ENCODE results near the gene MCC. TPM values are rescaled to one million over a fixed set of nuclear protein-coding genes. Genes with fewer than 3 reads are reported as not detected.

Gene MCC
- polyA plus RNA-seq, 2 of the 4 experiments (the other 2 are of a cell fraction) = 0.09 to 0.10 TPM

DNA sequence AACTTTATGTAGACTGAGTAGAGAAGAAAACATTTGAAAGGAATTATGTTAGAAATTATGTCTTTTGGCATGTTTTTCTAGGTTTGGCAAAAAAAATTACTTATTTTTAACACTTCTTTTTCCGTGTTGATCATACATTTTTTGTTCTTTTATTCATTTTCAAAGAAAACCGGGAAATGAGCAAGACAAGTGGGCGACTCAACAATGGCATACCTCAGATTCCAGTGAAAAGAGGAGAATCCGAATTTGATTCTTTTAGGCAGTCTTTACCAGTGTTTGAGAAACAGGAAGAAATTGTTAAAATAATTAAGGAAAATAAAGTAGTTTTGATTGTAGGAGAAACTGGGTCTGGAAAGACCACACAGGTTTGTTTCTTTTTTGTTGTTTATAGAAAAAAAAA is 38.2 kb upstream of the MCC start:
- FAIRE-seq = peak; percentile 56
- no peak for ATAC-seq
- Histone ChIP-seq H3K4me3 (no peak overlapping the region), H3K4me1 (peaks cover 2% of the 10 kb centered on the region), H3K9me3 (no peaks in the 10 kb centered on the region), H3K27ac (no peak overlapping the region), H3K4me2 (no peak overlapping the region)
- ChIA-PET CTCF (no interaction called here), POLR2A (no interaction called here)
- DNase-seq (ENCODE audit: low read depth in 1 of 2, low spot score in 1 of 2) = no peak
- TF ChIP-seq FOSL2 (IDR thresholded peaks at IDR 0.05) (no peak), FOSL2 (CRISPR knock-in tag; IDR thresholded peaks at IDR 0.05) (no peak), TP53 (CRISPR knock-in tag; IDR thresholded peaks at IDR 0.05) (no peak), KDM1A (IDR thresholded peaks at IDR 0.05; ENCODE audit: low read depth) (no peak), EHF (CRISPR knock-in tag; IDR thresholded peaks at IDR 0.05) (no peak), ZFP36 (IDR thresholded peaks at IDR 0.05; ENCODE audit: borderline replicate concordance, partially characterized antibody) (no peak), HEYL (CRISPR knock-in tag; IDR thresholded peaks at IDR 0.05) (no peak), HOXB13 (CRISPR knock-in tag; IDR thresholded peaks at IDR 0.05; ENCODE audit: low read depth) (no peak), HOXA7 (CRISPR knock-in tag; IDR thresholded peaks at IDR 0.05) (no peak), NFE2L2 (conservative IDR thresholded peaks at IDR 0.05; ENCODE audit: low read length) (no peak), POLR2A (IDR thresholded peaks at IDR 0.05; ENCODE audit: low read length) (no peak), NR3C1 (IDR thresholded peaks at IDR 0.05) (no peak), EHMT2 (IDR thresholded peaks at IDR 0.05; ENCODE audit: low read depth) (no peak), RARB (CRISPR knock-in tag; IDR thresholded peaks at IDR 0.05) (no peak), MAFK (IDR thresholded peaks at IDR 0.05; ENCODE audit: partially characterized antibody) (no peak), CHD2 (IDR thresholded peaks at IDR 0.05; ENCODE audit: low read length, partially characterized antibody) (no peak)
- TF ChIP-seq, protein P1, sequence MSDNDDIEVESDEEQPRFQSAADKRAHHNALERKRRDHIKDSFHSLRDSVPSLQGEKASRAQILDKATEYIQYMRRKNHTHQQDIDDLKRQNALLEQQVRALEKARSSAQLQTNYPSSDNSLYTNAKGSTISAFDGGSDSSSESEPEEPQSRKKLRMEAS (IDR thresholded peaks at IDR 0.05) = no peak
- TF ChIP-seq, protein P2, sequence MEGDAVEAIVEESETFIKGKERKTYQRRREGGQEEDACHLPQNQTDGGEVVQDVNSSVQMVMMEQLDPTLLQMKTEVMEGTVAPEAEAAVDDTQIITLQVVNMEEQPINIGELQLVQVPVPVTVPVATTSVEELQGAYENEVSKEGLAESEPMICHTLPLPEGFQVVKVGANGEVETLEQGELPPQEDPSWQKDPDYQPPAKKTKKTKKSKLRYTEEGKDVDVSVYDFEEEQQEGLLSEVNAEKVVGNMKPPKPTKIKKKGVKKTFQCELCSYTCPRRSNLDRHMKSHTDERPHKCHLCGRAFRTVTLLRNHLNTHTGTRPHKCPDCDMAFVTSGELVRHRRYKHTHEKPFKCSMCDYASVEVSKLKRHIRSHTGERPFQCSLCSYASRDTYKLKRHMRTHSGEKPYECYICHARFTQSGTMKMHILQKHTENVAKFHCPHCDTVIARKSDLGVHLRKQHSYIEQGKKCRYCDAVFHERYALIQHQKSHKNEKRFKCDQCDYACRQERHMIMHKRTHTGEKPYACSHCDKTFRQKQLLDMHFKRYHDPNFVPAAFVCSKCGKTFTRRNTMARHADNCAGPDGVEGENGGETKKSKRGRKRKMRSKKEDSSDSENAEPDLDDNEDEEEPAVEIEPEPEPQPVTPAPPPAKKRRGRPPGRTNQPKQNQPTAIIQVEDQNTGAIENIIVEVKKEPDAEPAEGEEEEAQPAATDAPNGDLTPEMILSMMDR (IDR thresholded peaks at IDR 0.05) = no peak
- TF ChIP-seq, protein P3, sequence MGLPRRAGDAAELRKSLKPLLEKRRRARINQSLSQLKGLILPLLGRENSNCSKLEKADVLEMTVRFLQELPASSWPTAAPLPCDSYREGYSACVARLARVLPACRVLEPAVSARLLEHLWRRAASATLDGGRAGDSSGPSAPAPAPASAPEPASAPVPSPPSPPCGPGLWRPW (IDR thresholded peaks at IDR 0.05) = no peak
- WGBS (ENCODE audit: missing lambda C conversion rate) = 90% methylated on average over 4 of the region's 4 CpGs

DNA sequence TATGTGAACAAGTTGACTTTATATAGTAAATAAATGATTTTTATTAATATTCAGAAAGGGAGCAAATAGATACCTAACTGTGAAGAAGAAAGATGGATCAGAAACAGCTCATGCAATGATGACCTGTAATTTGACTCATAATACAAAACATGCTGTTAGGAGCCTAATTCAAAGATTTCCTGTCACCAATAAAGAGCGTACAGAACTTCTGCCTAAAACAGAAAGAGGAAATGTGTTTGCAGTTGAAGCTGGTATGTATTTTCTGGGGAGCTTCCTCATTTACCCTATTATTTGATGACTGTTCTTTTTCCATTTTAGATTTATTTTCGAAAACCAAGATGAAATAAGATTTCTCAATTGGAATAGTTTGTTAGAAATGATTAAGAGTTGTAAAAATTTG is 36.7 kb upstream of the MCC start:
- FAIRE-seq (no peak), DNase-seq (ENCODE audit: low read depth in 1 of 2, low spot score in 1 of 2) (no peak), ATAC-seq (no peak)
- Histone ChIP-seq H3K9me3 (no peaks in the 10 kb centered on the region), H3K4me3 (no peak overlapping the region), H3K4me2 (no peak overlapping the region), H3K4me1 (no peaks in the 10 kb centered on the region), H3K27ac (no peak overlapping the region)
- TF ChIP-seq, protein P4, sequence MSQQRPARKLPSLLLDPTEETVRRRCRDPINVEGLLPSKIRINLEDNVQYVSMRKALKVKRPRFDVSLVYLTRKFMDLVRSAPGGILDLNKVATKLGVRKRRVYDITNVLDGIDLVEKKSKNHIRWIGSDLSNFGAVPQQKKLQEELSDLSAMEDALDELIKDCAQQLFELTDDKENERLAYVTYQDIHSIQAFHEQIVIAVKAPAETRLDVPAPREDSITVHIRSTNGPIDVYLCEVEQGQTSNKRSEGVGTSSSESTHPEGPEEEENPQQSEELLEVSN (IDR thresholded peaks at IDR 0.05; ENCODE audit: borderline replicate concordance, low read depth) = no peak
- TF ChIP-seq TP53 (CRISPR knock-in tag; IDR thresholded peaks at IDR 0.05) (no peak), POLR2AphosphoS2 (conservative IDR thresholded peaks at IDR 0.05; ENCODE audit: low read length) (no peak), HOXB5 (CRISPR knock-in tag; IDR thresholded peaks at IDR 0.05) (no peak), RCOR1 (IDR thresholded peaks at IDR 0.05; ENCODE audit: low read depth, low read length) (no peak), ZSCAN20 (CRISPR knock-in tag; IDR thresholded peaks at IDR 0.05) (no peak), NR3C1 (IDR thresholded peaks at IDR 0.05) (no peak), ZC3H11A (IDR thresholded peaks at IDR 0.05) (no peak), RARB (CRISPR knock-in tag; IDR thresholded peaks at IDR 0.05) (no peak), JUN (IDR thresholded peaks at IDR 0.05) (no peak), BHLHE40 (IDR thresholded peaks at IDR 0.05; ENCODE audit: low read depth, low read length) (no peak), RNF2 (IDR thresholded peaks at IDR 0.05; ENCODE audit: borderline replicate concordance, low read depth) (no peak), FOSL2 (IDR thresholded peaks at IDR 0.05) (no peak), FOSL2 (CRISPR knock-in tag; IDR thresholded peaks at IDR 0.05) (no peak), RAD21 (conservative IDR thresholded peaks at IDR 0.05 in 1 of 2, IDR thresholded peaks at IDR 0.05 in 1 of 2) (no peak)
- 87% methylated on average over 2 of the region's 2 CpGs for WGBS (ENCODE audit: missing lambda C conversion rate)
- ChIA-PET POLR2A (no interaction called here), CTCF (interaction anchor here (0.7 to 1.4 kb wide), 2 partner anchors 14 to 1745 kb away, joined by 3 to 4 read pairs; no protein-coding TSS in a partner anchor)

Data from A549 (cell line).